WTC11 (cell line): Measurements from ENCODE around the gene BRME1. TPM values are rescaled to one million over a fixed set of nuclear protein-coding genes. Genes with fewer than 3 reads are reported as not detected.

Experiments used
- ATAC-seq: fragments of 200-7000 bp; cut with Tn5 transposase; 2 replicates; pipeline ENCODE4 v1.10.0; 2021; ENCODE audit warnings: mild to moderate bottlenecking, moderate library complexity
- CTCF ChIA-PET: fragments of 300-600 bp; sonication (Branson Sonifier 250); formaldehyde crosslinking; loops from one replicate; lab custom pipeline; 2021; ENCODE audit warnings: antibody characterized with exemption; lab: Charles Lee
- POLR2A ChIA-PET: fragments of 350-600 bp; sonication (Branson Sonifier 250); formaldehyde crosslinking; loops from one replicate; lab custom pipeline; 2021; ENCODE audit warnings: antibody characterized with exemption; lab: Charles Lee
- DNase-seq: peaks from one replicate; pipeline ENCODE4 v3.0.0; 2021; ENCODE audit warnings: low spot score
- H3K27ac Mint-ChIP-seq: 2 replicates; pipeline ENCODE4 v1.8.0; 2021; ENCODE audit warnings: mixed read lengths
- H3K27me3 Mint-ChIP-seq: 2 replicates; pipeline ENCODE4 v1.8.0; 2021; ENCODE audit warnings: low read depth, mild to moderate bottlenecking, moderate library complexity, mixed read lengths
- H3K36me3 Mint-ChIP-seq: 2 replicates; pipeline ENCODE4 v1.8.0; 2021; ENCODE audit warnings: mixed read lengths
- H3K4me1 Mint-ChIP-seq: 2 replicates; pipeline ENCODE4 v1.8.0; 2022; ENCODE audit warnings: mixed read lengths
- H3K4me3 Mint-ChIP-seq: 2 replicates; pipeline ENCODE4 v1.8.0; 2021; ENCODE audit warnings: mild to moderate bottlenecking, moderate library complexity, mixed read lengths
- H3K9me3 Mint-ChIP-seq: 2 replicates; pipeline ENCODE4 v1.8.0; 2021; ENCODE audit warnings: mixed read lengths
- CBFB ChIP-seq: sonication (generic); formaldehyde crosslinking; IDR thresholded peaks from 2 replicates; pipeline ENCODE4 v1.8.1; 2022; ENCODE audit warnings: mild to moderate bottlenecking, low read depth, missing genetic modification reagents
- CREM ChIP-seq: sonication (generic); formaldehyde crosslinking; IDR thresholded peaks from 2 replicates; pipeline ENCODE4 v1.8.1; 2022; ENCODE audit warnings: mild to moderate bottlenecking, missing genetic modification reagents, moderate library complexity
- ESRRA ChIP-seq: sonication (generic); formaldehyde crosslinking; IDR thresholded peaks from 2 replicates; pipeline ENCODE4 v1.8.1; 2022; ENCODE audit warnings: mild to moderate bottlenecking, missing genetic modification reagents, borderline replicate concordance
- FOXK1 ChIP-seq: sonication (generic); formaldehyde crosslinking; IDR thresholded peaks from 2 replicates; pipeline ENCODE4 v1.8.0; 2022; ENCODE audit warnings: mild to moderate bottlenecking, moderate library complexity, missing genetic modification reagents
- FOXP1 ChIP-seq: sonication (generic); formaldehyde crosslinking; IDR thresholded peaks from 2 replicates; pipeline ENCODE4 v1.8.0; 2022; ENCODE audit warnings: missing genetic modification reagents, mild to moderate bottlenecking, moderate library complexity, borderline replicate concordance
- GTF2I ChIP-seq: fragments of 250-450 bp; sonication (Bioruptor Pico); conservative IDR thresholded peaks from 2 replicates; pipeline ENCODE4 v1.4.0; 2021; ENCODE audit warnings: mild to moderate bottlenecking
- NFATC4 ChIP-seq: fragments of 250-450 bp; sonication (Bioruptor Pico); IDR thresholded peaks from 2 replicates; pipeline ENCODE4 v1.9.0; 2021; ENCODE audit warnings: mild to moderate bottlenecking
- NFYB ChIP-seq: sonication (generic); formaldehyde crosslinking; conservative IDR thresholded peaks from 2 replicates; pipeline ENCODE4 v1.8.0; 2022; ENCODE audit warnings: low read depth, missing genetic modification reagents
- NR2C2 ChIP-seq: sonication (generic); formaldehyde crosslinking; IDR thresholded peaks from 2 replicates; pipeline ENCODE4 v1.8.0; 2022; ENCODE audit warnings: mild to moderate bottlenecking, missing genetic modification reagents
- OVOL2 ChIP-seq: fragments of 250-450 bp; sonication (Bioruptor Pico); IDR thresholded peaks from 2 replicates; pipeline ENCODE4 v1.9.0; 2021; ENCODE audit warnings: mild to moderate bottlenecking, borderline replicate concordance
- SP1 ChIP-seq: sonication (generic); formaldehyde crosslinking; conservative IDR thresholded peaks from 2 replicates; pipeline ENCODE4 v1.8.1; 2022; ENCODE audit warnings: missing genetic modification reagents
- TEAD1 ChIP-seq: sonication (generic); formaldehyde crosslinking; IDR thresholded peaks from 2 replicates; pipeline ENCODE4 v1.8.0; 2022; ENCODE audit warnings: mild to moderate bottlenecking, missing genetic modification reagents
- TP53 ChIP-seq: sonication (generic); formaldehyde crosslinking; IDR thresholded peaks from 2 replicates; pipeline ENCODE4 v1.8.1; 2023; ENCODE audit warnings: mild to moderate bottlenecking, missing genetic modification reagents
- ZBTB21 ChIP-seq: sonication (generic); formaldehyde crosslinking; IDR thresholded peaks from 2 replicates; pipeline ENCODE4 v1.8.1; 2023; ENCODE audit warnings: mild to moderate bottlenecking, missing genetic modification reagents, borderline replicate concordance
- ZNF232 ChIP-seq: sonication (generic); formaldehyde crosslinking; IDR thresholded peaks from 2 replicates; pipeline ENCODE4 v1.8.0; 2022; ENCODE audit warnings: mild to moderate bottlenecking, missing genetic modification reagents
- ZNF263 ChIP-seq: sonication (generic); formaldehyde crosslinking; IDR thresholded peaks from 2 replicates; pipeline ENCODE4 v1.8.1; 2022; ENCODE audit warnings: low read depth, mild to moderate bottlenecking, moderate library complexity, missing genetic modification reagents
- ZNF671 ChIP-seq: fragments of 250-450 bp; sonication (Bioruptor Pico); IDR thresholded peaks from 2 replicates; pipeline ENCODE4 v1.8.0; 2021; ENCODE audit warnings: mild to moderate bottlenecking
- total RNA-seq: library from RNA; stranded (reverse); gene quantifications from 3 replicates; pipeline ENCODE4 v1.2.3, GENCODE V29; 2021
- TF ChIP-seq, protein P1 (sequence below): sonication (generic); formaldehyde crosslinking; IDR thresholded peaks from 2 replicates; pipeline ENCODE4 v1.8.1; 2022; ENCODE audit warnings: mild to moderate bottlenecking, missing genetic modification reagents, moderate library complexity, borderline replicate concordance
- TF ChIP-seq, protein P2 (sequence below): fragments of 250-450 bp; sonication (Bioruptor Pico); IDR thresholded peaks from 2 replicates; pipeline ENCODE4 v1.9.0; 2021; ENCODE audit warnings: moderate library complexity, mild to moderate bottlenecking, inconsistent platforms, borderline replicate concordance
- TF ChIP-seq, protein P3 (sequence below): fragments of 200-600 bp; IDR thresholded peaks from 2 replicates; pipeline ENCODE4 v1.8.0; 2022; ENCODE audit warnings: antibody characterized with exemption
- TF ChIP-seq, protein P4 (sequence below): sonication (generic); formaldehyde crosslinking; IDR thresholded peaks from 2 replicates; pipeline ENCODE4 v1.8.1; 2023; ENCODE audit warnings: mild to moderate bottlenecking, missing genetic modification reagents
- TF ChIP-seq, protein P5 (sequence below): fragments of 250-450 bp; sonication (Bioruptor Pico); IDR thresholded peaks from 2 replicates; pipeline ENCODE4 v1.9.0; 2021; ENCODE audit warnings: mild to moderate bottlenecking, borderline replicate concordance
- TF ChIP-seq, protein P6 (sequence below): fragments of 250-450 bp; sonication (Bioruptor Pico); IDR thresholded peaks from 2 replicates; pipeline ENCODE4 v1.8.0; 2021; ENCODE audit warnings: mild to moderate bottlenecking

The BRME1 gene
- total RNA-seq, 1 experiment from 2014 or later, result 5.0 TPM

DNA sequence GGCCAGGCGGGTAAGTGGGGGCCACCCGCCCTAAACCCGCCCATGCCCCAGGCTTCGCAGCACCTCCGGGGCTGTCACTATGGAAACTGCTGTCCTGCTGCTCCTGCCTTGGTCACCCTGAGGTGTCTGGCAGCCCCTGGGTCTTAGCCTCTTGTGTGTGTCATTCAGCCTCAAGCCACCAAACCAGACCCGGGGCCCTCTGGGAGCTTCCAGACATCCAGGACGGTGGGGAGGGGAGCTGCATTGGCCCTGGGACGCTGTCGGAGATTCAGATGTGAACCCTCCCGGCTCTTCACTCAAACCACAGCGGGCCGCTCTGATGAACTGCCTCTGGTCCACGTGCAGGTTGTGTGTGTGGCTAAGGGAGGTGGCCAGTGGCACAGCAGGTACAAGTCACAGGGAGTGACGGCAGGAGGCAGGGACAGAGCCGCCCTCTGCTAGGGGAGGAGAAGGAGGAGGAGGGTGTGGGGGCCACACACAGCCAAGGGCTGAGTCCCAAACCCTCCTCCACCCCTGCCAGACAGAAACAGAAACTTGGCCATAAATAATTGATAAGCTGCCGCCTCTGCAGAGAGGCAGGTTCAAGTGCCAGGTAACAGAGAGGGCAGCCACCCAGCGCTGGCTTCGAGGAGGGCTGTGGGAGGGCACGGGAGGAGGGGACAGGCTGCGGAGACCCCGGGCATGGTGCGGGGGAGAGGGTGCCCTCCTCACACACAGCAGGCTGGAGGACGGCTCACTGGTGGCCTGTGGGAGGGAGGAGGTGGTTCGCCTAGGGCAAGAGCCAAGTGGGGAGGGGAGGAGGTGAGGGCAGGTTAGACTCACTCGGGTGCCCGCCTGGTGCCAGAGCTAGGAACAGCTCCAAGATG lies 21.0 kb downstream of the BRME1 start:
- DNase-seq (no peak), ATAC-seq (no peak)
- ChIA-PET CTCF (interaction anchor here (0.9 to 2.2 kb wide), 5 partner anchors 22 to 187 kb away, joined by 3 to 6 read pairs (median 4); partner anchors contain the start of genes IL27RA and MISP3), POLR2A (interaction anchor here (0.6 kb wide), 1 partner anchor 252 kb away, joined by 3 read pairs; no protein-coding TSS in a partner anchor)
- no peaks in the 10 kb centered on the region for H3K9me3 Mint-ChIP-seq
- H3K27ac Mint-ChIP-seq, result no peak overlapping the region
- H3K4me3 Mint-ChIP-seq, result no peak overlapping the region
- H3K27me3 Mint-ChIP-seq, result no peaks in the 10 kb centered on the region; the same call in 1 of the 2 replicates
- H3K4me1 Mint-ChIP-seq, result peaks cover 26% of the 10 kb centered on the region
- H3K36me3 Mint-ChIP-seq, result no peaks in the 10 kb centered on the region
- no peak for TF ChIP-seq ZNF263 (CRISPR knock-in tag)
- TF ChIP-seq, protein P1, sequence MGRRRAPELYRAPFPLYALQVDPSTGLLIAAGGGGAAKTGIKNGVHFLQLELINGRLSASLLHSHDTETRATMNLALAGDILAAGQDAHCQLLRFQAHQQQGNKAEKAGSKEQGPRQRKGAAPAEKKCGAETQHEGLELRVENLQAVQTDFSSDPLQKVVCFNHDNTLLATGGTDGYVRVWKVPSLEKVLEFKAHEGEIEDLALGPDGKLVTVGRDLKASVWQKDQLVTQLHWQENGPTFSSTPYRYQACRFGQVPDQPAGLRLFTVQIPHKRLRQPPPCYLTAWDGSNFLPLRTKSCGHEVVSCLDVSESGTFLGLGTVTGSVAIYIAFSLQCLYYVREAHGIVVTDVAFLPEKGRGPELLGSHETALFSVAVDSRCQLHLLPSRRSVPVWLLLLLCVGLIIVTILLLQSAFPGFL (CRISPR knock-in tag), result no peak
- TF ChIP-seq ZNF671 (CRISPR knock-in tag), result no peak
- TF ChIP-seq, protein P2, sequence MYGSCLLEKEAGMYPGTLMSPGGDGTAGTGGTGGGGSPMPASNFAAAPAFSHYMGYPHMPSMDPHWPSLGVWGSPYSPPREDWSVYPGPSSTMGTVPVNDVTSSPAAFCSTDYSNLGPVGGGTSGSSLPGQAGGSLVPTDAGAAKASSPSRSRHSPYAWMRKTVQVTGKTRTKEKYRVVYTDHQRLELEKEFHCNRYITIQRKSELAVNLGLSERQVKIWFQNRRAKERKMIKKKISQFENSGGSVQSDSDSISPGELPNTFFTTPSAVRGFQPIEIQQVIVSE (CRISPR knock-in tag), result no peak
- TF ChIP-seq ZNF232, result no peak
- no peak for TF ChIP-seq NFYB (CRISPR knock-in tag)
- no peak for TF ChIP-seq FOXK1 (CRISPR knock-in tag)
- TF ChIP-seq GTF2I (CRISPR knock-in tag), result no peak
- no peak for TF ChIP-seq NR2C2 (CRISPR knock-in tag)
- TF ChIP-seq, protein P3, sequence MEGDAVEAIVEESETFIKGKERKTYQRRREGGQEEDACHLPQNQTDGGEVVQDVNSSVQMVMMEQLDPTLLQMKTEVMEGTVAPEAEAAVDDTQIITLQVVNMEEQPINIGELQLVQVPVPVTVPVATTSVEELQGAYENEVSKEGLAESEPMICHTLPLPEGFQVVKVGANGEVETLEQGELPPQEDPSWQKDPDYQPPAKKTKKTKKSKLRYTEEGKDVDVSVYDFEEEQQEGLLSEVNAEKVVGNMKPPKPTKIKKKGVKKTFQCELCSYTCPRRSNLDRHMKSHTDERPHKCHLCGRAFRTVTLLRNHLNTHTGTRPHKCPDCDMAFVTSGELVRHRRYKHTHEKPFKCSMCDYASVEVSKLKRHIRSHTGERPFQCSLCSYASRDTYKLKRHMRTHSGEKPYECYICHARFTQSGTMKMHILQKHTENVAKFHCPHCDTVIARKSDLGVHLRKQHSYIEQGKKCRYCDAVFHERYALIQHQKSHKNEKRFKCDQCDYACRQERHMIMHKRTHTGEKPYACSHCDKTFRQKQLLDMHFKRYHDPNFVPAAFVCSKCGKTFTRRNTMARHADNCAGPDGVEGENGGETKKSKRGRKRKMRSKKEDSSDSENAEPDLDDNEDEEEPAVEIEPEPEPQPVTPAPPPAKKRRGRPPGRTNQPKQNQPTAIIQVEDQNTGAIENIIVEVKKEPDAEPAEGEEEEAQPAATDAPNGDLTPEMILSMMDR, result no peak
- no peak for TF ChIP-seq TEAD1 (CRISPR knock-in tag)
- TF ChIP-seq SP1 (CRISPR knock-in tag), result no peak
- TF ChIP-seq, protein P4, sequence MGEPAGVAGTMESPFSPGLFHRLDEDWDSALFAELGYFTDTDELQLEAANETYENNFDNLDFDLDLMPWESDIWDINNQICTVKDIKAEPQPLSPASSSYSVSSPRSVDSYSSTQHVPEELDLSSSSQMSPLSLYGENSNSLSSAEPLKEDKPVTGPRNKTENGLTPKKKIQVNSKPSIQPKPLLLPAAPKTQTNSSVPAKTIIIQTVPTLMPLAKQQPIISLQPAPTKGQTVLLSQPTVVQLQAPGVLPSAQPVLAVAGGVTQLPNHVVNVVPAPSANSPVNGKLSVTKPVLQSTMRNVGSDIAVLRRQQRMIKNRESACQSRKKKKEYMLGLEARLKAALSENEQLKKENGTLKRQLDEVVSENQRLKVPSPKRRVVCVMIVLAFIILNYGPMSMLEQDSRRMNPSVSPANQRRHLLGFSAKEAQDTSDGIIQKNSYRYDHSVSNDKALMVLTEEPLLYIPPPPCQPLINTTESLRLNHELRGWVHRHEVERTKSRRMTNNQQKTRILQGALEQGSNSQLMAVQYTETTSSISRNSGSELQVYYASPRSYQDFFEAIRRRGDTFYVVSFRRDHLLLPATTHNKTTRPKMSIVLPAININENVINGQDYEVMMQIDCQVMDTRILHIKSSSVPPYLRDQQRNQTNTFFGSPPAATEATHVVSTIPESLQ (CRISPR knock-in tag), result no peak
- TF ChIP-seq FOXP1, result no peak
- no peak for TF ChIP-seq TP53
- TF ChIP-seq ESRRA (CRISPR knock-in tag), result no peak
- TF ChIP-seq CREM (CRISPR knock-in tag), result no peak

DNA sequence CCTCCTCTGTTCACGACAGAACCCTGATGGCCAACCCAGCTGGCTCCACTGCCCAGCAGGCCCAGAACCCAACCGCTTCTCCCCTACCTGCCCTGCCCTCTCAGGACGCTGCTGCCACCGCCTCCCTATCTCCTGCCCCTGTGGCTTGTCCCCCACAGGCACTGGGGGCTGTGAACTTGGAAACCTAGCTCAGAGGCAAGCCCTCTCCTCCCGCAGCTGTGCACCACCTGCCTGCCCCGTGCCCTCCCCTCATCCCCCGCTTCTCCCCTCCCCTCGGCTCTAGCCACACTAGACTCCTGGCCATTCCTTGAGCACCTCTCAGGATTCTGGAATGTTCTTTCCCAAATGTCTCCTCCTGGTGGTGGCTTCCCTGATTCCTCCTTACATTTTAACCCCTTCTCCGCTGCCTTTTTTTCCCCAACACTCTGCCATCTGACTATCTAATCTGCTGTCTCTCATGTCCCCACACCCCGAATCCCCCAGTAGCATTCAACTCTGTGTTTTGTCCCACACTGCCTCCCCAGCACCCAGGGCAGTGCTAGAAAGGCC lies 22.3 kb downstream of the BRME1 start:
- no peak overlapping the region for H3K27ac Mint-ChIP-seq
- ATAC-seq (no peak), DNase-seq (peak; percentile 43)
- ChIA-PET CTCF (interaction anchor here (0.6 to 3.4 kb wide), 6 partner anchors 10 to 174 kb away, joined by 3 to 20 read pairs (median 10); partner anchors contain the start of gene IL27RA), POLR2A (no interaction called here)
- peaks cover 7% of the 10 kb centered on the region for H3K27me3 Mint-ChIP-seq
- H3K4me1 Mint-ChIP-seq, result peaks cover 26% of the 10 kb centered on the region
- H3K9me3 Mint-ChIP-seq, result no peaks in the 10 kb centered on the region
- H3K4me3 Mint-ChIP-seq, result no peak overlapping the region
- no peaks in the 10 kb centered on the region for H3K36me3 Mint-ChIP-seq
- TF ChIP-seq, protein P5, sequence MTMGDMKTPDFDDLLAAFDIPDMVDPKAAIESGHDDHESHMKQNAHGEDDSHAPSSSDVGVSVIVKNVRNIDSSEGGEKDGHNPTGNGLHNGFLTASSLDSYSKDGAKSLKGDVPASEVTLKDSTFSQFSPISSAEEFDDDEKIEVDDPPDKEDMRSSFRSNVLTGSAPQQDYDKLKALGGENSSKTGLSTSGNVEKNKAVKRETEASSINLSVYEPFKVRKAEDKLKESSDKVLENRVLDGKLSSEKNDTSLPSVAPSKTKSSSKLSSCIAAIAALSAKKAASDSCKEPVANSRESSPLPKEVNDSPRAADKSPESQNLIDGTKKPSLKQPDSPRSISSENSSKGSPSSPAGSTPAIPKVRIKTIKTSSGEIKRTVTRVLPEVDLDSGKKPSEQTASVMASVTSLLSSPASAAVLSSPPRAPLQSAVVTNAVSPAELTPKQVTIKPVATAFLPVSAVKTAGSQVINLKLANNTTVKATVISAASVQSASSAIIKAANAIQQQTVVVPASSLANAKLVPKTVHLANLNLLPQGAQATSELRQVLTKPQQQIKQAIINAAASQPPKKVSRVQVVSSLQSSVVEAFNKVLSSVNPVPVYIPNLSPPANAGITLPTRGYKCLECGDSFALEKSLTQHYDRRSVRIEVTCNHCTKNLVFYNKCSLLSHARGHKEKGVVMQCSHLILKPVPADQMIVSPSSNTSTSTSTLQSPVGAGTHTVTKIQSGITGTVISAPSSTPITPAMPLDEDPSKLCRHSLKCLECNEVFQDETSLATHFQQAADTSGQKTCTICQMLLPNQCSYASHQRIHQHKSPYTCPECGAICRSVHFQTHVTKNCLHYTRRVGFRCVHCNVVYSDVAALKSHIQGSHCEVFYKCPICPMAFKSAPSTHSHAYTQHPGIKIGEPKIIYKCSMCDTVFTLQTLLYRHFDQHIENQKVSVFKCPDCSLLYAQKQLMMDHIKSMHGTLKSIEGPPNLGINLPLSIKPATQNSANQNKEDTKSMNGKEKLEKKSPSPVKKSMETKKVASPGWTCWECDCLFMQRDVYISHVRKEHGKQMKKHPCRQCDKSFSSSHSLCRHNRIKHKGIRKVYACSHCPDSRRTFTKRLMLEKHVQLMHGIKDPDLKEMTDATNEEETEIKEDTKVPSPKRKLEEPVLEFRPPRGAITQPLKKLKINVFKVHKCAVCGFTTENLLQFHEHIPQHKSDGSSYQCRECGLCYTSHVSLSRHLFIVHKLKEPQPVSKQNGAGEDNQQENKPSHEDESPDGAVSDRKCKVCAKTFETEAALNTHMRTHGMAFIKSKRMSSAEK, result no peak
- no peak for TF ChIP-seq SP1 (CRISPR knock-in tag)
- TF ChIP-seq ZNF671 (CRISPR knock-in tag), result no peak
- TF ChIP-seq, protein P6, sequence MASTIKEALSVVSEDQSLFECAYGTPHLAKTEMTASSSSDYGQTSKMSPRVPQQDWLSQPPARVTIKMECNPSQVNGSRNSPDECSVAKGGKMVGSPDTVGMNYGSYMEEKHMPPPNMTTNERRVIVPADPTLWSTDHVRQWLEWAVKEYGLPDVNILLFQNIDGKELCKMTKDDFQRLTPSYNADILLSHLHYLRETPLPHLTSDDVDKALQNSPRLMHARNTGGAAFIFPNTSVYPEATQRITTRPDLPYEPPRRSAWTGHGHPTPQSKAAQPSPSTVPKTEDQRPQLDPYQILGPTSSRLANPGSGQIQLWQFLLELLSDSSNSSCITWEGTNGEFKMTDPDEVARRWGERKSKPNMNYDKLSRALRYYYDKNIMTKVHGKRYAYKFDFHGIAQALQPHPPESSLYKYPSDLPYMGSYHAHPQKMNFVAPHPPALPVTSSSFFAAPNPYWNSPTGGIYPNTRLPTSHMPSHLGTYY, result no peak
- TF ChIP-seq NFATC4 (CRISPR knock-in tag), result no peak
- TF ChIP-seq OVOL2 (CRISPR knock-in tag), result no peak
- no peak for TF ChIP-seq ZBTB21 (CRISPR knock-in tag)
- no peak for TF ChIP-seq GTF2I (CRISPR knock-in tag)
- TF ChIP-seq CBFB (CRISPR knock-in tag), result no peak
- TF ChIP-seq TP53, result no peak
